IMR-90 (cell line): Measurements from ENCODE around the gene TCFL5. TPM values are rescaled to one million over a fixed set of nuclear protein-coding genes. Genes with fewer than 3 reads are reported as not detected.

Experiments used
- ATAC-seq: fragments of 200-7000 bp; cut with Tn5 transposase; 2 replicates; pipeline ENCODE4 v1.9.1; 2020; ENCODE audit warnings: low read depth, mild to moderate bottlenecking, moderate library complexity
- BruUV-seq: library from RNA; stranded (reverse); fragments of 400-500 nt; replicated peaks from 2 replicates; lab custom pipeline; 2021; lab: Mats Ljungman, UMichigan
- CTCF ChIA-PET: fragments of 300-600 bp; formaldehyde crosslinking; extraction: SDS; loops from one replicate; lab custom pipeline; 2021; ENCODE audit warnings: antibody characterized with exemption; lab: Yijun Ruan, JAX
- POLR2A ChIA-PET: fragments of 300-600 bp; sonication (Branson Sonifier 250); formaldehyde crosslinking; loops from one replicate; lab custom pipeline; 2022; ENCODE audit warnings: antibody characterized with exemption; ENCODE audit not compliant: unreplicated experiment; lab: Charles Lee
- DNase-seq: peaks from one replicate; pipeline ENCODE4 v3.0.0; 2013
- H2AFZ ChIP-seq: replicated peaks from 2 replicates; pipeline ENCODE3; 2013; ENCODE audit warnings: low read length, mild to moderate bottlenecking; ENCODE audit not compliant: poor library complexity
- H2AK5ac ChIP-seq: 2 replicates; pipeline ENCODE4 v1.6.1; 2013; ENCODE audit warnings: low read depth, low read length, inconsistent platforms
- H2AK9ac ChIP-seq: replicated peaks from 2 replicates; pipeline ENCODE3; 2013; ENCODE audit warnings: mild to moderate bottlenecking, low read depth, low read length, moderate library complexity; ENCODE audit not compliant: poor library complexity
- H2BK120ac ChIP-seq: 2 replicates; pipeline ENCODE4 v1.6.1; 2013; ENCODE audit warnings: low read depth, low read length, inconsistent platforms
- H2BK15ac ChIP-seq: 3 replicates; pipeline ENCODE4 v1.6.1; 2013; ENCODE audit warnings: low read depth, low read length, inconsistent platforms
- H2BK20ac ChIP-seq: 2 replicates; pipeline ENCODE4 v1.6.1; 2013; ENCODE audit warnings: low read depth, mild to moderate bottlenecking, inconsistent platforms, low read length, moderate library complexity
- H2BK5ac ChIP-seq: 2 replicates; pipeline ENCODE4 v1.6.1; 2013; ENCODE audit warnings: mild to moderate bottlenecking, low read depth, low read length, inconsistent platforms; ENCODE audit not compliant: poor library complexity, severe bottlenecking
- H3K14ac ChIP-seq: replicated peaks from 2 replicates; pipeline ENCODE4 v1.6.1; 2013; ENCODE audit warnings: low read depth, low read length, inconsistent platforms
- H3K18ac ChIP-seq: 2 replicates; pipeline ENCODE4 v1.6.1; 2013; ENCODE audit warnings: low read depth, low read length, control low read depth
- H3K23ac ChIP-seq: 2 replicates; pipeline ENCODE4 v1.6.1; 2013; ENCODE audit warnings: low read depth, low read length, inconsistent platforms
- H3K27ac ChIP-seq: 2 replicates; pipeline ENCODE4 v1.5.1; 2013; ENCODE audit warnings: mild to moderate bottlenecking, control low read depth, low read length; ENCODE audit not compliant: insufficient read depth
- H3K27me3 ChIP-seq: 2 replicates; pipeline ENCODE4 v1.6.1; 2013; ENCODE audit warnings: low read length; ENCODE audit not compliant: control insufficient read depth, insufficient read depth
- H3K36me3 ChIP-seq: 2 replicates; pipeline ENCODE4 v1.6.1; 2013; ENCODE audit warnings: low read length, mixed read lengths; ENCODE audit not compliant: control insufficient read depth, insufficient read depth
- H3K4ac ChIP-seq: 2 replicates; pipeline ENCODE4 v1.6.1; 2013; ENCODE audit warnings: low read depth, low read length, inconsistent platforms
- H3K4me1 ChIP-seq: 2 replicates; pipeline ENCODE4 v1.6.1; 2013; ENCODE audit warnings: low read length, mixed read lengths; ENCODE audit not compliant: control insufficient read depth, insufficient read depth
- H3K4me2 ChIP-seq: 2 replicates; pipeline ENCODE4 v1.6.1; 2013; ENCODE audit warnings: low read depth, mild to moderate bottlenecking, control low read depth, low read length, moderate library complexity
- H3K4me3 ChIP-seq: 2 replicates; pipeline ENCODE4 v1.5.1; 2013; ENCODE audit warnings: low read depth, mild to moderate bottlenecking, control low read depth, low read length, moderate library complexity; ENCODE audit not compliant: insufficient read depth
- H3K56ac ChIP-seq: 2 replicates; pipeline ENCODE4 v1.6.1; 2013; ENCODE audit warnings: low read length, inconsistent platforms; ENCODE audit not compliant: insufficient read depth; ENCODE audit errors: extremely low read depth
- H3K79me1 ChIP-seq, 2 experiments: 2 replicates each; pipeline ENCODE4 v1.6.1; 2013; ENCODE audit warnings: low read length in 2 of 2, inconsistent platforms in 1 of 2, low read depth in 1 of 2
- H3K9ac ChIP-seq: 2 replicates; pipeline ENCODE4 v1.6.1; 2013; ENCODE audit warnings: low read depth, low read length, control low read depth
- H3K9me1 ChIP-seq: 2 replicates; pipeline ENCODE4 v1.6.1; 2013; ENCODE audit warnings: low read length, inconsistent platforms; ENCODE audit not compliant: insufficient read depth
- H3K9me3 ChIP-seq: 2 replicates; pipeline ENCODE4 v1.6.1; 2013; ENCODE audit warnings: low read length; ENCODE audit not compliant: control insufficient read depth, insufficient read depth
- H4K20me1 ChIP-seq: 2 replicates; pipeline ENCODE4 v1.6.1; 2013; ENCODE audit warnings: low read length, inconsistent platforms; ENCODE audit not compliant: insufficient read depth
- H4K5ac ChIP-seq: 2 replicates; pipeline ENCODE4 v1.6.1; 2013; ENCODE audit warnings: mild to moderate bottlenecking, low read depth, low read length, control low read depth
- H4K8ac ChIP-seq, 2 experiments: 2 replicates each; pipeline ENCODE4 v1.6.1; 2013; ENCODE audit warnings: low read depth in 2 of 2, low read length in 2 of 2, control low read depth in 1 of 2, inconsistent platforms in 1 of 2
- H4K91ac ChIP-seq: 2 replicates; pipeline ENCODE4 v1.6.1; 2013; ENCODE audit warnings: low read depth, low read length, inconsistent platforms; ENCODE audit not compliant: insufficient read depth
- CEBPB ChIP-seq: IDR thresholded peaks from 2 replicates; pipeline ENCODE4 v1.6.1; 2012; ENCODE audit warnings: low read depth, low read length, improper control_type of control experiment
- CHD1 ChIP-seq: IDR thresholded peaks from 2 replicates; pipeline ENCODE4 v1.6.1; 2012; ENCODE audit warnings: low read depth, low read length, improper control_type of control experiment
- CTCF ChIP-seq: conservative IDR thresholded peaks from 2 replicates; pipeline ENCODE4 v1.5.1; 2012; ENCODE audit warnings: mild to moderate bottlenecking, low read depth, low read length, improper control_type of control experiment
- ELK1 ChIP-seq: fragments of 150-350 bp; IDR thresholded peaks from 2 replicates; pipeline ENCODE4 v1.6.1; 2016; ENCODE audit warnings: low read depth, mild to moderate bottlenecking, low read length, moderate library complexity, borderline replicate concordance
- FOS ChIP-seq: fragments of 150-350 bp; IDR thresholded peaks from 2 replicates; pipeline ENCODE4 v1.6.1; 2016; ENCODE audit warnings: low read depth, low read length
- MAFK ChIP-seq: IDR thresholded peaks from 2 replicates; pipeline ENCODE4 v1.6.1; 2012; ENCODE audit warnings: low read depth, low read length, improper control_type of control experiment
- MAZ ChIP-seq: IDR thresholded peaks from 2 replicates; pipeline ENCODE4 v1.6.1; 2012; ENCODE audit warnings: low read depth, mild to moderate bottlenecking, low read length, improper control_type of control experiment, moderate library complexity, borderline replicate concordance
- MXI1 ChIP-seq: IDR thresholded peaks from 2 replicates; pipeline ENCODE4 v1.6.1; 2012; ENCODE audit warnings: low read depth, mild to moderate bottlenecking, low read length, moderate library complexity, borderline replicate concordance
- NFE2L2 ChIP-seq: fragments of 150-350 bp; IDR thresholded peaks from 2 replicates; pipeline ENCODE4 v1.6.1; 2016; ENCODE audit warnings: low read depth, mild to moderate bottlenecking, low read length
- RAD21 ChIP-seq: IDR thresholded peaks from 2 replicates; pipeline ENCODE4 v1.6.1; 2012; ENCODE audit warnings: low read length, improper control_type of control experiment
- RCOR1 ChIP-seq: IDR thresholded peaks from 2 replicates; pipeline ENCODE4 v1.6.1; 2012; ENCODE audit warnings: mild to moderate bottlenecking, low read length, improper control_type of control experiment; ENCODE audit not compliant: insufficient replicate concordance
- RFX5 ChIP-seq: IDR thresholded peaks from 2 replicates; pipeline ENCODE4 v1.8.0; 2012; ENCODE audit warnings: low read depth, mild to moderate bottlenecking, low read length, moderate library complexity
- SMC3 ChIP-seq: fragments of 150-350 bp; IDR thresholded peaks from 2 replicates; pipeline ENCODE4 v1.6.1; 2016; ENCODE audit warnings: low read depth, mild to moderate bottlenecking, antibody characterized with exemption, low read length, moderate library complexity
- USF2 ChIP-seq: fragments of 150-350 bp; IDR thresholded peaks from 2 replicates; pipeline ENCODE4 v1.6.1; 2017; ENCODE audit warnings: mild to moderate bottlenecking, antibody characterized with exemption, low read length, low read depth
- WGBS, 2 experiments: methylation state at CpG; one replicate each; pipeline versions ENCODE4 v1.1.5 to v1.1.7; 2013; ENCODE audit warnings: missing lambda C conversion rate in 2 of 2; ENCODE audit not compliant: insufficient read length in 1 of 2; ENCODE audit errors: extremely low coverage in 2 of 2; 5-methylcytosine and 5-hydroxymethylcytosine counted together
- dilution Hi-C: fragments of 300-500 bp; cut with HindIII; formaldehyde crosslinking; loops from one replicate; pipeline ENCODE4 v1.14.3; 2018; ENCODE audit warnings: low sequenced_read_pairs; ENCODE audit not compliant: unreplicated experiment
- in situ Hi-C: fragments of 300-500 bp; cut with MboI; formaldehyde crosslinking; loops from 3 replicates; pipeline ENCODE4 v1.14.3; 2019; ENCODE audit warnings: low sequenced_read_pairs, inconsistent platforms, mixed read lengths
- intact Hi-C: fragments of 100-400 bp; cut with micrococcal nuclease; formaldehyde crosslinking; loops from 2 replicates; pipeline ENCODE4 v1.10.0; 2022
- polyA plus RNA-seq, 3 experiments: library from polyadenylated mRNA; depleted of rRNA; stranded (reverse); fragments of >200 nt; gene quantifications; 2 replicates each; pipeline ENCODE4 v1.2.3, GENCODE V29; 2012; ENCODE audit warnings: low replicate concordance in 1 of 3
- total RNA-seq: library from RNA; depleted of rRNA; stranded (reverse); fragments of >200 nt; gene quantifications from 2 replicates; pipeline ENCODE4 v1.2.3, GENCODE V29; 2012

Gene TCFL5
- total and polyA plus RNA-seq, 2 of the 4 experiments (the other 2 are of a cell fraction), result 6.0 to 8.2 TPM

- peak; percentile 49 for DNase-seq
- ATAC-seq, result peak; percentile 4
- Histone ChIP-seq H2BK120ac (peak overlapping the region; percentile 45), H3K9ac (peak overlapping the region; percentile 51; the same call in 1 of the 2 replicates), H2BK5ac (peak overlapping the region; percentile 71), H3K23ac (peak overlapping the region; percentile 54), H4K91ac (peak overlapping the region; percentile 67; the same call in 1 of the 2 replicates), H3K14ac (peak overlapping the region; percentile 66; the same call in 1 of the 2 replicates), H3K18ac (no peak overlapping the region), H4K20me1 (peaks cover 20% of the 10 kb centered on the region), H3K27ac (peak overlapping the region; percentile 46; the same call in 1 of the 2 replicates), H4K5ac (no peak overlapping the region), H3K4me3 (peak overlapping the region; percentile 62), H4K8ac (peak overlapping the region; percentile 54 to 71; a peak in 2 of 4 replicates), H3K4ac (peak overlapping the region; percentile 64; the same call in 1 of the 2 replicates), H3K79me1 (peaks cover 11 to 19% of the 10 kb centered on the region in 2 experiments), H2BK20ac (no peak overlapping the region), H3K4me2 (peak overlapping the region; percentile 93), H3K56ac (no peak overlapping the region; the same call in 1 of the 2 replicates), H2AFZ (peak overlapping the region; percentile 98), H2BK15ac (no peak overlapping the region; the same call in 2 of the 3 replicates), H3K9me1 (peaks cover 14% of the 10 kb centered on the region), H3K27me3 (no peaks in the 10 kb centered on the region), H3K36me3 (peaks cover 20% of the 10 kb centered on the region; the same call in 1 of the 2 replicates), H2AK9ac (peak overlapping the region; percentile 94), H3K4me1 (peaks cover 25% of the 10 kb centered on the region), H3K9me3 (no peaks in the 10 kb centered on the region), H2AK5ac (peak overlapping the region; percentile 44; the same call in 1 of the 2 replicates)
- 1% methylated on average over 39 of the region's 68 CpGs; no CpG with 5 or more reads in 1 of the 2 experiments for WGBS, 2 experiments
- BruUV-seq, result no TSS peak
- intact Hi-C loops (no loop called here), in situ Hi-C loops (no loop called here), dilution Hi-C loops (no loop called here)
- CTCF ChIA-PET, result no interaction called here
- POLR2A ChIA-PET, result no interaction called here
- TF ChIP-seq FOS (no peak), CEBPB (no peak), MAZ (no peak), RAD21 (no peak), CHD1 (no peak), USF2 (no peak), NFE2L2 (no peak), ELK1 (no peak), RFX5 (no peak), CTCF (no peak), MAFK (no peak), SMC3 (no peak), RCOR1 (no peak), MXI1 (no peak)
Measured at GRCh38 chr20:62795023-62795761, 66.4 kb downstream of the TCFL5 start.
